NT2/D1 (cell line): Measurements from ENCODE around the gene OIP5.

Source experiments
- DNase-seq: peaks from one replicate; pipeline ENCODE4 v3.0.0-alpha.2; 2011; ENCODE audit warnings: low read depth, low spot score
- H3K27me3 ChIP-seq: 2 replicates; pipeline ENCODE4 v1.6.0; 2011; ENCODE audit warnings: mild to moderate bottlenecking; ENCODE audit not compliant: insufficient read length, insufficient read depth
- H3K36me3 ChIP-seq: 2 replicates; pipeline ENCODE4 v1.6.1; 2011; ENCODE audit warnings: mild to moderate bottlenecking, low read length, mixed read lengths; ENCODE audit not compliant: insufficient read depth, insufficient read length
- H3K4me1 ChIP-seq: 2 replicates; pipeline ENCODE4 v1.5.1; 2011; ENCODE audit not compliant: insufficient read depth, insufficient read length
- H3K4me3 ChIP-seq: 2 replicates; pipeline ENCODE4 v1.5.1; 2011; ENCODE audit warnings: low read depth; ENCODE audit not compliant: insufficient read length
- H3K9ac ChIP-seq: 2 replicates; pipeline ENCODE4 v1.6.0; 2011; ENCODE audit warnings: low read depth; ENCODE audit not compliant: insufficient read length
- H3K9me3 ChIP-seq: 2 replicates; pipeline ENCODE4 v1.5.1; 2011; ENCODE audit warnings: mild to moderate bottlenecking, low read length; ENCODE audit not compliant: insufficient read depth
- SUZ12 ChIP-seq: IDR thresholded peaks from 2 replicates; pipeline ENCODE4 v1.6.1; 2011; ENCODE audit not compliant: insufficient read length, insufficient read depth; ENCODE audit errors: extremely low read depth
- YY1 ChIP-seq: IDR thresholded peaks from 2 replicates; pipeline ENCODE4 v1.6.1; 2011; ENCODE audit not compliant: insufficient read length, insufficient read depth
- ZNF274 ChIP-seq: IDR thresholded peaks from 2 replicates; pipeline ENCODE4 v1.6.1; 2011; ENCODE audit warnings: mild to moderate bottlenecking, low read depth, low read length

The OIP5 gene

GRCh38 chr15:41340189-41340695 is 7.9 kb upstream of the OIP5 start:
- no peak overlapping the region for H3K4me3 ChIP-seq
- H3K4me1 ChIP-seq, result peaks cover 3% of the 10 kb centered on the region
- H3K36me3 ChIP-seq, result peaks cover 62% of the 10 kb centered on the region
- H3K27me3 ChIP-seq, result no peaks in the 10 kb centered on the region
- DNase-seq, result no peak
- H3K9me3 ChIP-seq, result no peaks in the 10 kb centered on the region
- TF ChIP-seq ZNF274, result no peak
- TF ChIP-seq SUZ12, result no peak
- no peak for TF ChIP-seq YY1
- no peak overlapping the region for H3K9ac ChIP-seq

- Histone ChIP-seq H3K36me3 (peaks cover 45% of the 10 kb centered on the region), H3K27me3 (no peaks in the 10 kb centered on the region), H3K4me1 (peaks cover 3% of the 10 kb centered on the region), H3K9ac (no peak overlapping the region), H3K4me3 (no peak overlapping the region), H3K9me3 (no peaks in the 10 kb centered on the region)
- TF ChIP-seq YY1 (no peak), ZNF274 (no peak), SUZ12 (no peak)
- DNase-seq, result no peak
These were observed 5.5 kb upstream of the OIP5 start for GRCh38 chr15:41337631-41338522.

- Histone ChIP-seq H3K4me1 (peaks cover 3% of the 10 kb centered on the region), H3K9me3 (no peaks in the 10 kb centered on the region), H3K4me3 (no peak overlapping the region), H3K36me3 (peaks cover 37% of the 10 kb centered on the region), H3K9ac (no peak overlapping the region), H3K27me3 (no peaks in the 10 kb centered on the region)
- no peak for TF ChIP-seq ZNF274
- no peak for TF ChIP-seq SUZ12
- no peak for DNase-seq
These were observed 4.7 kb upstream of the OIP5 start for GRCh38 chr15:41337047-41337446.

- Histone ChIP-seq H3K4me1 (peaks cover 3% of the 10 kb centered on the region), H3K4me3 (no peak overlapping the region), H3K9ac (no peak overlapping the region), H3K9me3 (no peaks in the 10 kb centered on the region), H3K27me3 (no peaks in the 10 kb centered on the region), H3K36me3 (peaks cover 32% of the 10 kb centered on the region)
- TF ChIP-seq YY1, result no peak
- no peak for TF ChIP-seq ZNF274
- no peak for TF ChIP-seq SUZ12
- DNase-seq, result no peak
These were observed 4.2 kb upstream of the OIP5 start for GRCh38 chr15:41336549-41336948.

GRCh38 chr15:41334293-41335120 is 2.1 kb upstream of the OIP5 start:
- Histone ChIP-seq H3K4me1 (peaks cover 3% of the 10 kb centered on the region), H3K4me3 (peak overlapping the region; percentile 35), H3K9me3 (no peaks in the 10 kb centered on the region), H3K36me3 (peaks cover 16% of the 10 kb centered on the region), H3K27me3 (no peaks in the 10 kb centered on the region), H3K9ac (peak overlapping the region; percentile 57)
- no peak for DNase-seq
- TF ChIP-seq YY1 (no peak), ZNF274 (no peak), SUZ12 (no peak)

GRCh38 chr15:41333026-41333562 is 703 bp upstream of the OIP5 start:
- peak overlapping the region; percentile 90 for H3K9ac ChIP-seq
- no peaks in the 10 kb centered on the region for H3K9me3 ChIP-seq
- no peak for DNase-seq
- no peak for TF ChIP-seq SUZ12
- TF ChIP-seq YY1, result no peak
- no peak for TF ChIP-seq ZNF274
- H3K4me1 ChIP-seq, result peaks cover 3% of the 10 kb centered on the region
- H3K27me3 ChIP-seq, result no peaks in the 10 kb centered on the region
- peaks cover 10% of the 10 kb centered on the region for H3K36me3 ChIP-seq
- H3K4me3 ChIP-seq, result peak overlapping the region; percentile 84

- Histone ChIP-seq H3K4me3 (peak overlapping the region; percentile 84), H3K36me3 (peaks cover 10% of the 10 kb centered on the region), H3K4me1 (no peaks in the 10 kb centered on the region), H3K27me3 (no peaks in the 10 kb centered on the region), H3K9ac (peak overlapping the region; percentile 91), H3K9me3 (no peaks in the 10 kb centered on the region)
- DNase-seq, result no peak
- no peak for TF ChIP-seq SUZ12
These were observed 578 bp downstream of the OIP5 start for GRCh38 chr15:41331833-41332193.
